GM19328 (cell line): Measurements from ENCODE around the gene LMCD1.

ENCODE experiments used
- ATAC-seq: cut with Tn5 transposase; IDR thresholded peaks from one replicate; pipeline ENCODE4 v1.9.1; 2021; ENCODE audit warnings: mild to moderate bottlenecking, moderate library complexity; ENCODE audit not compliant: unreplicated experiment

LMCD1 gene

DNA sequence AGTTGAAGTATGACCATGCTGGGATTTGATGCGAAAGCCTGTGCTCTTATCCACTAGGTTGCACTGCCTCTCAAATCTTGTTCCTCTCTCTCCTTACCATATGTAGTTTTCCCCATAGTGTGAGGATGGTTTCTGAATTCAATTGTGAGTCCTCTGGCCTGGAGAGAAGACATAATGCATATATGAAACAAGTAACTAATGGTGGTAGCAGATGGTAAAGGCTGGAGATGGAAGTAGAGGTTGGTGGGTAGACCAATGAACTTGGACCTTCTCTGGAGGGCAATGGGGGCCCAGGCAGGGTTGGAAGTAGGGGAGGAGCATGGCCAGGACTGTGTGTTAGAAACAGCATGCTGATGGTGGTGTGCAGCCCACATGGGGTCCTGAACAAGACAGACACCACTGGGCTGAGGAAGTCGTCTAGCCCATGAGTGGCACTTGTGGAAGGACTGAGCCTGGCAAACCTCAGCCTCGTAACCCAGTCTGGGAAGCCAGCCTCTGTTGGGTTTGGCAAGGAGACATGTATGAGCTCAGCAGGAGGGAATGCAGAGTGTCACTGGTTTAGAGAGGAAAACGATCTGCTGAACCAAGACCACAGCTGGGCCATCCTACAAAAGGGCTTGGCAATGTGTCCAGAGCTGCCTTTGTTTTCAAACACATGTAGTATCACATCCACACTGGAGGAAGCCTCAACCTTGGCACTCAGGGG, 18.5 kb upstream of the LMCD1 start:
- no peak for ATAC-seq

DNA sequence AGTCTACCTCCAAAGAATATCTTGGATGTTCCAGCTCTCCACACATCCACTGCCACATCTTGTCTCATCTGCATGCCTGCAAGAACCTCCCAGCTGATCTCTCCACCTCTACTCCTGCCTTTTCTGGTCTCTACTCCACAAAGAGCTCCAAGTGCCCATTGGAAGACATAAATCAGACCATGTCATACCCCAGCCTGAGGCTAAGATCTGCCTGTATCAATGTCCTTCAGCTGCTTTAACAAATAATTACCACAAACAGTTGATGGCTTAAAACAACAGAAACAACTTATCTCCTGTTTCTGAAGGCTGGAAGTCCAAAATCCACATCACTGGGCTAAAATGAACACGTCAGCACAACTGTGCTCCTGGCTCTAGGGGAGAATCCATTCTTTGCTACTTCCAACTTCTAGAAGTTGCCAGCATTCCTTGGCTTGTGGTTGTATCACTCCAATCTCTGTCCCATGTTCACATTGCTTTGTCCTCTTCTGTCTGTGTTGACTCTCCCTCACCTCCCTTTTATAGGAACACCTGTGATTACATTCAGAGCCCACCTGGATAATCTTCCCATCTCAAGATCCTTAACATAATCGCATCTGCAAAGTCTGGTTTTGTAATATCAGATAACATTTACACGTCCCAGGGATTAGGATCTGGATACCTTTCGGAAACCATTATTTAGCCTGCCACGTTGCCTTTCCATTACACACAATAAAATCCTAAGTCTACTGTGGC, 17.0 kb upstream of the LMCD1 start:
- no peak for ATAC-seq

DNA sequence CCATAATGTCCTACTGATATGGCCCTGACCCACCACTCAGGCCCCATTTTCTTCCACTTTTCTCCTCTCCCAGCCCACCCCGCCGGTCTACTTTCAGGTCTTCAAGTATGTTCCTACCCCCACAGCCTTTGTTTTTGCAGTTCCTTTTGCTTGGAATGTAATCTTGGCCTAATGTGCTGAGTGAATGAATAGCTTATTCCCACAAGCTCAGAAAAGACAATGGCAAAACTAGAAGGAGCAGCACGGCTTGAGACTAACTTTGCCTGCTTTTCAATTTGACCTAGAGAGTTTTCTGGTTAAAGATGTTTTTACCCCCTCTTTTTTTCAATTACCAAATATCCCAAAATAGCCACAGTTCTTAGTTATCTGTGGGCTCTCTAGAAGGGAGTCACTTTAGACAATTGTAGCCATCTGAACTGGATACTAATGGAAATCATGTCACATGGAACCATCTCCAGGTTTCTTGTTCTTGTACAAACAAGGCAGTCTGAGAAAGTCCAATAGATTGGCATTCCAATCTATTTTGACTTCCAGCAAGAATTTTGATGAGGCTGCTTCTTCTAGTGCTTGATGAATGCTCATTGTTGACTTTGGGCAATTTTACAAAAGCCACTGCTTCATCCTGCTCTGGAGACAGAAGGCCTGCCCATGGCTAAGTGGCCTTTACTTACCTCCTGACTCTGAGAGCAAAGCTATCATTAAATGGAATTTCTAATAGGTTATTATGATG, 16.3 kb upstream of the LMCD1 start:
- ATAC-seq, result no peak

DNA sequence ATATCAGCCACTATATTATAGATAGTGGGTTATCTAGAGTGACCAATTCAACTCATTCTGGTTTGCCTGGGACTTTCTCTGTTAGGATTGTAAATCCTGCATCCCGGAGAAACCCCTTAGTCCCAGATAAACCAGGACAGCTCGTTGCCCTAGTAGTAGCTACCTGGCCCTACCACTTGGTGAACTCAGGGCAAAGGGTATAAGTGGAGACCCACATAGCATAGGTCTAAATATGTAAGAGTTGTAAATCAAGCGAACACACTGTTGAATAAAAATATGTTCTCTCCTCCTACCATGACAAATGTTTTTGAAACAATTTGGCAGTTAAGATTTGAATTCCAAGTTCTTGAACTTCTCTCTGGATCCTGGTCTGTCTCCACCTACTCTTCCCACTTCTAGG, 15.7 kb upstream of the LMCD1 start:
- ATAC-seq, result no peak

DNA sequence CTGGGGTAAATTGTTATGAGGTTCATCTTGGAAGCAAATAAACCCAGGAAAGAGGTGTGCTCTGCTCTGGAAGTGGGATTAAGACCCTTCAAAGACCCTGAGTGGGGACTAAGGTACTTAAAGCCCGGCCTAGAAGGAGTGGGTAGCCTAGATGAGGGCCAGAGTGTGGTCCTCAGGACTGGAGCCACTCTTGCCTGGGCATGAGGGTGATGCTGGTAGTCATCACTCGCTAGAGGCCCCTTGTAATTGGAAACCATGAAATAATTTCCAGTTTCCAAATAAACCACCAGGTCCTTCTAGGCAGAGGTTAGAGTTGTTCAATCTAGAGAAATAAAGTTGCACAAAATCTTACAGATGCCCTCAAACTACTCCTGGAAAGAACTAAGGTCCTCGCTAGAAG, 15.2 kb upstream of the LMCD1 start:
- no peak for ATAC-seq

DNA sequence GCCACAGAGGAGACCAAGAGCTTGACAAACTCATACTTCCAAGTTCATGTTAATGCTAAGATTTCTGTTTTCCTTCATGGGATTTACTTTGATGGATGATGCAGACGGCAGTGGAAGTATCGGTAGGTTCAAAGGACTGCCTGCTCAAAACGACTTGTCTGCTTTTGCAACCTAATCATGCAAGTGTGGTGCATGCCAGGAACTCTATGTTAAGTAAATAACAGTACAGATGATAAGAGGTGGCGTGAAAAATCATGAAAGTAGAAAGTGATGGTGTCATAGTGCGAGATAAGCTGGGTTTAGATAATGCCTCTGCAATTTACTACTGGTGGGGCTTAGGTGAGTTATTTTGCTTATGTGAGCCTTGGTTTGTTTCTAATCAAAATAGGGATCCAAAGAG, 14.7 kb upstream of the LMCD1 start:
- no peak for ATAC-seq

DNA sequence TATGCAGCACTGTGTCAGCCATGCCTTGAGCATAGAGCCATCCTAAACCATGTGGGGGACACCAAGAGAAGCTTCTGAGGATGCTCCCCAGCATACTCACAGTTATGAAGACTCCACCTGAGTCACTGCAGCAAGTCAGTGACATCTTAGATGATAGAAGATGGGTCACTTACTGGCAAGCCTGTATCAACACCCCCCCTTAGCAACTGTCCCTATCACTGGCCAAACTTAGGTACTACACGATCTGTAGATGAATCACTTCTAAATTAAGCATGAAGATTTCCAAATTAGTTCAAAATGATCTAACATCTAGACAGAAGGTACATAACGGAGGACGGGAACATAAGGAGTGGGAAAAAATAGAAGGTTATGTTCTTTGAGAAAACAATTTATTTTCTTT, 13.2 kb upstream of the LMCD1 start:
- no peak for ATAC-seq

DNA sequence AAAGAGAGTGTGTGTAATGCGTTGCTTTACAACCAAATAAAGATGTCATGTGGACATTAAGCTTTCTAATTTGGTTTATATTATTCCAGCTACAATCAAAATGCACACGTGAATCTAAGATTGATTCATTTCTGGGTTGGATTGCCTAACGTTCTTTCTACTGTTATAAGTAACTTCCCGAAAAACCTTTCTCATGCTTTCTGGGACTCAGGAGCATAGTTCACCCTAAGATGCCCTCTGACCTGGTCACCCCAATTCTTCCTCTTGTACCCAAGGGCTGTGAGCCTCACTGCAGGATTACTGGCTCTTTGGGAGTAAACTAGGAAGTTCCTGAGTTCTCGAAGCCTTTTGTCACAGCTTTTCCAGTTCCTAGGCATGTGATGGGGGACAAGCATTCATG, 12.7 kb upstream of the LMCD1 start:
- ATAC-seq, result no peak

DNA sequence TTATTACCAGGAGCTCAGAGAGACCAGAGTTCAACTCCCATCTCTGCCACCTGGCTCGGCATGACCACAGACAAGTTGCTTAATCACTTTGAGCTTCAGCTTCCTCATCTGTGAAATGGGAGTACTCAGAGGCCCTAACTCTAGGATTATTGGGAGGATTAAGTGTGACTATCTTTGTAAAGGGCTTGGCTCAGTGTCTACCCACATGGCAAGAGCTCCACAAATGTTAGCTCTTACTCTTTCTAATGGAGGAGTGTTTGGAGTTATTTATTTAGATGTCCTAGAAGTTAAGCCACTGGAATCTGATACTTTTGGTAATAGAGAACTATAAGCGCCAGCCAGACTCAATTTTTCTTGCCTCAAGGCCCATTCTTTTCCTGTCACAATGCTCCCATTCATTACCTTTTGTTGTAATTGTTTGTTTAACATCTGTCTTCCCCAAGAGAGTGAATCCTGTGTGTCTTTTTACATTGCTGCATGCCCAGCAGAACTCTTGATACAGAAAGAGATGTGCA, 12.3 kb upstream of the LMCD1 start:
- no peak for ATAC-seq

DNA sequence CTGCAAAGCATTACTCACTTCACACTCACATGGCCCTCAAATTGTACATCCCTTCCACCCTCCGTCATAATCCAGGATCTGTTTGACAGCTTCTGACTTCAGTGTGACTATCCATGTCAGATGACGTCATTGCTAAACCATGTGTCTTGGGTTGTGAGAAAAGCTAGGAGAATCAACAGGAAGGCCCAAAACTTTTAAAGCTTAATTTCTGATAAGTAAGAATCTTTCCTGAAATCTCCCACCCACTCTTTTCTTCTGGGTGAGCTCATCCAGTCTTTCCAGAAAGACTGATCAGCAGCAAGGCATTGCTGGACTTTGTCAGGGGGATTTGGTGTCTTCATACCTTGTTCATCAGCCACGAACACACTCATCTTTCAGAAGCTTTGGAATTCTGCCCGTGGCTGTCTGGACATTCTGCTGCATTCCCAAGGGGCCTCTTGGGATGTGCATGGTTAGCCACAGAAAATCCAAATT, 11.5 kb upstream of the LMCD1 start:
- ATAC-seq, result no peak

DNA sequence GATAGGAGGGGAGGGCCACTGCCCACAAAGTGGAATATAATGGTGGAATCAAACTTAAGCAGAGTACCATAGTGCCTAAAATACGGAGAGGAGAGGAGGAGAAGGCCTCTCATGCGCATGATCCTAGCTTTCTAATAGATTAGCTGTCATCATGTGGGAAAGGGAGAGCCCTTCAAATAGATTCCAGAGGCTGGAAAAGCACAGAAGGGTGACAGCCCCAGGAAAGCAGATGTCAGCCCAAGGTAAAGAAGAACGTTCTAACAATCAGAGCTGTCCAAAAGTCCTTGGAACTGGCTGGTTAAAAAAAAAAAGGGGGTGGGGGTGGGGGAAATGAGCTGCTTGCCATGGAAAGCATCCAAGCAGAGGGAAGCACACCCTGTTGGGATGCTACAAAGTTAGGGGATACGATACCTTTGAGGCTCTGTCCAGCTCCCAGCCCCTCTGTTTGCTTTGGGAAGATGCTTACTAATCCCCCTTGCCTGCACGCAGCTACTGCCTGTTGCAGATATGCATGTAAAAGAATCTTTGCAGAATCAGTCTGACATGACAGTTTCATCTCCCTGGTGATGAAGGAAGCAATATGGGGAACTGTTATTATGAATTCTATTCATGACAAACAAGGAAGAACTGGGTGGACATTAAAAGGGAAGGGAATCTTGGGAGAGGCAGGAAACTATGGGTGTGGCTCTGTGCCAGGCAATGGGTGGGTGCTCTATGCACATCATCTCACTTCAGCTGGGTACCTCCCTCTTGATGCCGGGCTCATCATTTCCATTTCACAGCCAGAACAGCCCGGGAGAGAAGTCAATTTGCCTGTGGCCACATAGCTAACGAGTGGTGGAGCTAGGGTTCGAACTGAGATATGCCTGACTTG, 10.1 kb upstream of the LMCD1 start:
- ATAC-seq, result no peak

DNA sequence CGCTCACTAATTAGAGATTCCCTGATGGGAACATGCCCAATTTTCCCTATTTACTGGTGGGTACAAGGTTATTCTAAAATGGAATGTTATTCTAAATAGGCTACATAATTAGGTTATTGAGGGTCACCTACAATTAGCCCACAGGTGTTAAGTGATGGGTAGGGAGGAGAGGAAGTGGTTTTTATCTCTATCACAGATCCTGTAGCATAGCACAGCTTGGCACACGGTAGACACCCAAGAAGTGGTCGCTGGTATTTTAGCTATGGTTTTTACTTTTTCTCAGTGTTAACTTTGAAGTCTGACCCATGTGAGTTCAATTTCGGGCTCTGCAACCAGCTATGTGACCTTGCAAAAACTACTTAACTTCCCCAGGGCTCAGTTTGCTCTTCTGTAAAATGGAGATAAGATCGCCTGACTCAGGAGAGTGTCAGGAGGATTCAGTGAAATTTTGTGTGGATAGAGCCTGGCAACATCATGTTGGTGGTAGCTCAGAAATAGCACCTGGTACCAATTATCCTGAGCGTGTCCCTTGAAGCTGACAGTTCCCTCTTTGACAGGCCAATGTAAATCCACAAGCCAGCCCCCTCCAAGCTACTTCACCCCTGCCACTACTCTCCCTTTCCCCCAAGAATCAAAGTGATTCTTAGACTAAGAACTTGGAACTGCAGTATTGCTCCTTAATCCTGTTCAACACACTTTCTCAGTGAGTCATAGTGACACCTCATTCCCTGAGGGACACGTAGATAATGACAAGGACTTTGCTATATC, 8.7 kb upstream of the LMCD1 start:
- no peak for ATAC-seq

DNA sequence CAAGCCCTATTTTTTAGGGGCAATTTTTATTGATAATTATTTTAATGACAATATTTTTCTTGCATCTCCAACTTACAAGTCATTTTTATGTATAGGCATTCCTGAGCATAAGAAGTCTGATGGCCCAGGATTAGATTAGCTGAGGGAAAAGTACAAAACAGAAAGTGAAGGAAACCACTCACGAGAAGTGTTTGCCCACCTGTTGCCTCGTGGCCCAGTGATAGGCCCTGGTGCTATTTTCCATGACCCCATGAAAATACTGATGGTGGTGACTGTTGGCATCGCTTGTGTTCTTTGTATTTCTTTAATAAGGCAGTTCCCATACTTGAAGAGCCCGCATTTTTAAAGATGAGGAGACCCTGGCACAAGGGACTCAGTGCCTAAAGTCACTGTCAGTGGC, 7.9 kb upstream of the LMCD1 start:
- ATAC-seq, result no peak

DNA sequence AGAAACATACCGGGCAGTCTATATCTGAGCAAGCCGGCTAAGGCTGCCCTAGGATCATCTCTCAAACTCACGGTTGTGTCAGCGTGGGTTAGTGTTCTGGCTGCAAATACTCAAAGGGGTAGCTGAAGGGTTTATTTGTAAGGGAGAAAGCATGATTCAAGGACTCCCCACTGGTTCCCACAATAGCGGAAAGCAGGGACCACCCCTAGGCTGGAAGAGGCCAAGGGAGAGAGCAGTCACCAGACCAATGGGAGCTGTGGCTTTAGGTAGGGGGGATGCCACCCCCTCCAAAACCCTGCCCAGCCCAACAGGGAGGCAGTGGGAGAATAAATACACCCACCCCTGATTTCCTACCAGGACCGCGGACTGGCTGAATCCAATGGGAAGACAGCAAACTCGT, 7.3 kb upstream of the LMCD1 start:
- no peak for ATAC-seq

DNA sequence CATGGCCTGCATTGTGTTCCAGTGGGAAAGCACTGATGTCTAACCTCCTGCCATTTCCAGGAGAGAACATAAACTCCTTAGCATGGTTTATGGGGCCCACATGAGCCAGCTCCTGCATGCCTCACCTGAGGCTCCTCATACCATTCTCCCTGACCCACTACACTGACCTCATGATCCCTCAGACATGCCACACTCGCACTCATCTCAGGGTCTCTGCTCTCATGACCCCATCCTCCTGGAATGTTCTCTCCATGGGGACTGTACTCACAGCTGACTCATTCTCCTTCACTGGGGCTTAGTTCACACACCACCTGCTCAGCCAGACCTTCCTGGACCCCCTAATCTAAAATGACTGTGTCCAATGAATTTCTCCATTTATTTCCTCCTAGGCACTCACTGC, 4.0 kb upstream of the LMCD1 start:
- ATAC-seq, result no peak

DNA sequence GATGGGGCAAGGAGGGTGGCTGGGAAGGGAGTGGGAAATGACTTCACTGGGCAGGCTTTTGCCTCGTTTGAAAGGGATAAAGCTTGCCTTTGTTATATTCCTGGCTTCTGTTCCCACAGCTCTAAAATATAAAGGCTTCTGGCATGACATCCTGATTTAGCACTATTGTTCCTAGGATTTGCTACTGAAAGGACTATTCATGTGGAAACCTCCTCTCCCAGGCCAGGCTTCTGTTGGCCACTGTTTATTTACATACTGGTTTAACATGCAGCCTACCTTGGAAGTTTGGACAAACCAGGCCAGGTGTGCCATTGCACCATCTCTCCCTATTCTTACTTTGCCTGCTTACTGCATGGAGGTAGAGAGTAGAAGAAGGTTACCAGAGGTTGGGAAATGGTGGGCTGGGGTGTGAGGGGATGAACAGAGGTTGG, 2.4 kb upstream of the LMCD1 start:
- ATAC-seq, result no peak

DNA sequence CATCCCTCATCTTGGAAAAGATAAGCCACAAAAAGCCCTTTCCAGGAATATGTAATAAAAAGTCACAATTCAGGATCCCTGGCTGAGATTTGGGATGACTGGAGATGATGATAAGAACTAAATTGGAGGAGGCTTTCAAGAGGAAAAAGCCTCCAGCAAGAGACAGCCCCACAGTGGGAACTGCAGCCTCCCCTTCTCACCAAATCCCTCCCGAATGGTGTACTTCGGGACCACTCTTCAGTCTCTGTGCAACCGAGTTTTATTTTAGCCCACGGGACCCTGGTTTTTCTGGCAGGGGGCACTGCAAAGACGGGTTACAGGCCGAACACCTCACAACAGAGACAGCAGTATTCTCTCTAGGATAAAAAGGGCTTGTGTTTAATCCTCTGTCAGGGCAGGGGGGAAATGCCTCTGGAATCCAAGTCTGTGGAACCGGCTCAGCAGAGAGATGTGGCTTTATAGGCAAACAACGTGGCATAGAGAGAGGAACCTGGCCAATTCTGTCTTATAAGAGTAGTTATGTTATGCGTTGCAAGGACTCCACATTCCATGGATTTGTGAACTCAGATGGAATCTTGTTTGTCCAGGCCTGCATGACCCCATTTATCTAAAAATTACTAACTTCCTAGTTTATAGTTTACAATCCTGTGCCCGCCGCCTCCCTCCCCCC, 1.2 kb upstream of the LMCD1 start:
- no peak for ATAC-seq

DNA sequence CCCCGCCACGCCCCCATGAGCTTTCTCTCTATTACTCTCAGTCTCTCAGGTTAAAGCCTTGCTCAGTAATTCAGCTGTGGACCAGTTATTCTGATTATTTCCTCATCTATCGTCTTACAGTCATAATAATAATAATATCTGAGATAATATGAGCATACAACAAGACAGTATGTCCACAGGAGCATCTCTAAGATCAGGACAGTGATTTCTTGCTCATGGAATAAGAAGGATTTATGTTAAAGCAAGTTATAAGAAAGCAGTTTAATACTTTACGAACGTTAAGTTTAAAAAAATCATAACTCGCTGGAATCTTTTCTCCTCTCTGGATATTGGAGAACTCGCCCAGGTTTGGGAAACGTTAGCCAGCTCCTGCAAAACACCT, 643 bp upstream of the LMCD1 start:
- ATAC-seq, result no peak

DNA sequence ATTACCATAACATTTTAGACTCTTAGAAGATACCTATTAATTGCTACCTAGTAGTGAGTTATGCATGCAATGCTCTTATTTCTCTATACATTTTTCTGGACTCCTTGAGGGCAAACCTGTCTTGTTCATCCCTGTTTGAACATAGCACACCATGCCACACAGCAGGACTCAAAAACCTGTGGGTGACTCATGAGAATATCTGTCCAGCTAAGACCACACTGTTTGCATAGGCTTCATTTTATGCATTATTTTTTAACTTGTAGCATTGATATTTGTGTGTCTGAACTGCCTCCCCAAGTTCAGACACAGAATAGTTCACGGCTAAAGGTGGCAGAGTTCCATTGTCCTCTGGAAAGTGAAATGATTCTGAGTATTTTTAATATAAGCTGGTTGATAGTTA, 1.8 kb downstream of the LMCD1 start:
- no peak for ATAC-seq
